Hepatocyte (in vitro differentiated cells): Measurements from ENCODE around the gene TBC1D9. TPM values are rescaled to one million over a fixed set of nuclear protein-coding genes. Genes with fewer than 3 reads are reported as not detected.
"Not testable (repeated sequence)": the region's sequence is repeated elsewhere in the genome, so short reads cannot be mapped to it uniquely, and the experiment has no call there.

ENCODE experiments used
- DNase-seq: peaks from one replicate; pipeline ENCODE4 v3.0.0-alpha.2; 2016; ENCODE audit warnings: low spot score
- H2AFZ ChIP-seq: fragments of 200-600 bp; sonication (generic); 2 replicates; pipeline ENCODE4 v1.6.0; 2016; ENCODE audit warnings: antibody characterized with exemption, mild to moderate bottlenecking
- H3K27ac ChIP-seq: fragments of 200-600 bp; sonication (generic); 2 replicates; pipeline ENCODE4 v1.5.1; 2016; ENCODE audit warnings: mild to moderate bottlenecking
- H3K27me3 ChIP-seq: fragments of 200-600 bp; sonication (generic); 2 replicates; pipeline ENCODE4 v1.6.1; 2016
- H3K36me3 ChIP-seq: fragments of 200-600 bp; sonication (generic); replicated peaks from 2 replicates; pipeline ENCODE4 v1.5.1; 2016; ENCODE audit warnings: low read depth; ENCODE audit not compliant: insufficient read depth
- H3K4me1 ChIP-seq: fragments of 200-600 bp; sonication (generic); 2 replicates; pipeline ENCODE4 v1.5.1; 2016; ENCODE audit warnings: mild to moderate bottlenecking, moderate library complexity; ENCODE audit not compliant: insufficient read depth
- H3K4me2 ChIP-seq: fragments of 200-600 bp; sonication (generic); 2 replicates; pipeline ENCODE4 v1.6.0; 2016
- H3K4me3 ChIP-seq: fragments of 200-600 bp; sonication (generic); 2 replicates; pipeline ENCODE4 v1.5.1; 2016; ENCODE audit warnings: mild to moderate bottlenecking
- H3K79me2 ChIP-seq: fragments of 200-600 bp; sonication (generic); 2 replicates; pipeline ENCODE4 v1.6.0; 2017; ENCODE audit warnings: mild to moderate bottlenecking
- H3K9me2 ChIP-seq: fragments of 200-600 bp; sonication (generic); replicated peaks from 2 replicates; pipeline ENCODE4 v1.6.0; 2017; ENCODE audit warnings: mild to moderate bottlenecking; ENCODE audit not compliant: insufficient read depth
- H3K9me3 ChIP-seq: fragments of 200-600 bp; sonication (generic); 2 replicates; pipeline ENCODE4 v1.5.1; 2016; ENCODE audit warnings: low read depth, mild to moderate bottlenecking
- H4K20me1 ChIP-seq: fragments of 200-600 bp; sonication (generic); 2 replicates; pipeline ENCODE4 v1.6.0; 2016; ENCODE audit warnings: mild to moderate bottlenecking; ENCODE audit not compliant: insufficient read depth, poor library complexity, severe bottlenecking
- CTCF ChIP-seq: fragments of 200-600 bp; sonication (generic); IDR thresholded peaks from 2 replicates; pipeline ENCODE4 v1.5.1; 2016; ENCODE audit warnings: antibody characterized with exemption, mild to moderate bottlenecking; ENCODE audit not compliant: poor library complexity
- EZH2 ChIP-seq: fragments of 200-600 bp; sonication (generic); IDR thresholded peaks from 2 replicates; pipeline ENCODE4 v1.6.1; 2016; ENCODE audit warnings: antibody characterized with exemption, mild to moderate bottlenecking, borderline replicate concordance
- EZH2phosphoT487 ChIP-seq: fragments of 200-600 bp; sonication (generic); IDR thresholded peaks from one replicate; pipeline ENCODE4 v1.6.1; 2018; ENCODE audit warnings: antibody characterized with exemption, mild to moderate bottlenecking, low read depth, moderate library complexity; ENCODE audit not compliant: unreplicated experiment, severe bottlenecking
- WGBS: methylation state at CpG from one replicate; pipeline ENCODE4 v1.1.6; 2016; ENCODE audit warnings: low lambda C conversion rate; ENCODE audit errors: missing lambda C conversion rate; 5-methylcytosine and 5-hydroxymethylcytosine counted together
- polyA plus RNA-seq: library from polyadenylated mRNA; unstranded; fragments of >200 nt; fragmentation: Nextera tagmentation; extraction: Ambion mirVana; gene quantifications from 2 replicates; pipeline ENCODE4 v1.2.1, GENCODE V29; 2016
- total RNA-seq: library from RNA; depleted of rRNA; stranded (reverse); fragments of >200 nt; gene quantifications from 2 replicates; pipeline ENCODE4 v1.2.3, GENCODE V29; 2014

The TBC1D9 gene
- total and polyA plus RNA-seq, 2 experiments from 2014 or later: 10.5 to 35.6 TPM

GRCh38 chr4:140790765-140791164 is 34.6 kb upstream of the TBC1D9 start:
- no peak for TF ChIP-seq CTCF
- no peak for TF ChIP-seq EZH2phosphoT487
- no peak for DNase-seq
- no peaks in the 10 kb centered on the region for H3K4me1 ChIP-seq
- 99% methylated on average over 3 of the region's 3 CpGs for WGBS
- no peak overlapping the region for H3K4me3 ChIP-seq
- H3K4me2 ChIP-seq: no peak overlapping the region
- H3K9me3 ChIP-seq: no peaks in the 10 kb centered on the region
- no peak overlapping the region for H3K27ac ChIP-seq
- H3K36me3 ChIP-seq: no peaks in the 10 kb centered on the region
- H3K79me2 ChIP-seq: no peaks in the 10 kb centered on the region
- H4K20me1 ChIP-seq: no peaks in the 10 kb centered on the region
- H3K9me2 ChIP-seq: no peaks in the 10 kb centered on the region
- no peak overlapping the region for H2AFZ ChIP-seq
- no peaks in the 10 kb centered on the region for H3K27me3 ChIP-seq

- no peaks in the 10 kb centered on the region for H4K20me1 ChIP-seq
- H2AFZ ChIP-seq: no peak overlapping the region
- no peaks in the 10 kb centered on the region for H3K27me3 ChIP-seq
- WGBS: 62% methylated on average over 4 of the region's 4 CpGs
- no peaks in the 10 kb centered on the region for H3K9me2 ChIP-seq
- no peaks in the 10 kb centered on the region for H3K4me1 ChIP-seq
- H3K4me3 ChIP-seq: no peak overlapping the region
- TF ChIP-seq EZH2 (no peak), EZH2phosphoT487 (no peak), CTCF (no peak)
- no peak overlapping the region for H3K4me2 ChIP-seq
- H3K79me2 ChIP-seq: no peaks in the 10 kb centered on the region
- no peak for DNase-seq
- no peak overlapping the region for H3K27ac ChIP-seq
- no peaks in the 10 kb centered on the region for H3K36me3 ChIP-seq
- H3K9me3 ChIP-seq: no peaks in the 10 kb centered on the region
Measured at GRCh38 chr4:140790171-140790570, 34.0 kb upstream of the TBC1D9 start.

- no peaks in the 10 kb centered on the region for H3K79me2 ChIP-seq
- DNase-seq: no peak
- H3K4me1 ChIP-seq: no peaks in the 10 kb centered on the region
- H3K9me2 ChIP-seq: no peaks in the 10 kb centered on the region
- H3K27ac ChIP-seq: no peak overlapping the region
- TF ChIP-seq CTCF (no peak), EZH2 (no peak), EZH2phosphoT487 (no peak)
- 85% methylated on average over 5 of the region's 5 CpGs for WGBS
- H3K4me3 ChIP-seq: no peak overlapping the region
- no peaks in the 10 kb centered on the region for H3K27me3 ChIP-seq
- no peaks in the 10 kb centered on the region for H3K9me3 ChIP-seq
- H3K4me2 ChIP-seq: no peak overlapping the region
- no peak overlapping the region for H2AFZ ChIP-seq
- H3K36me3 ChIP-seq: no peaks in the 10 kb centered on the region
- H4K20me1 ChIP-seq: no peaks in the 10 kb centered on the region
Measured at GRCh38 chr4:140789759-140790158, 33.6 kb upstream of the TBC1D9 start.

GRCh38 chr4:140782787-140783186 is 26.6 kb upstream of the TBC1D9 start:
- not testable (repeated sequence) for H4K20me1 ChIP-seq, H3K36me3 ChIP-seq, H2AFZ ChIP-seq, H3K4me2 ChIP-seq, H3K27ac ChIP-seq, H3K9me2 ChIP-seq, H3K4me1 ChIP-seq, DNase-seq, H3K9me3 ChIP-seq, H3K79me2 ChIP-seq, H3K4me3 ChIP-seq, H3K27me3 ChIP-seq
